Breast epithelium (tissue), 4 donors: Measurements from ENCODE around the gene CPAMD8. TPM values are rescaled to one million over a fixed set of nuclear protein-coding genes. Genes with fewer than 3 reads are reported as not detected.

Experiments
- DNase-seq, 2 donors: peaks; one replicate each; pipeline ENCODE4 v3.0.0-alpha.2; 2019; ENCODE audit warnings: low spot score in 2 of 2
- H3K27ac ChIP-seq, 2 donors: fragments of 200-600 bp; sonication (generic) in 1 of 2; one replicate each; pipeline ENCODE4 v1.5.1; 2016 to 2019; ENCODE audit warnings: mild to moderate bottlenecking in 1 of 2
- H3K27me3 ChIP-seq, 2 donors: fragments of 200-600 bp; sonication (generic) in 1 of 2; one replicate each; pipeline versions ENCODE4 v1.5.1 to v1.6.0; 2017 to 2019; ENCODE audit warnings: control low read depth in 1 of 2, mild to moderate bottlenecking in 1 of 2
- H3K36me3 ChIP-seq: fragments of 200-600 bp; one replicate; pipeline ENCODE4 v1.5.1; 2019
- H3K4me1 ChIP-seq, 2 donors: fragments of 200-600 bp; sonication (generic); one replicate each; pipeline ENCODE4 v1.5.1; 2016 to 2019; ENCODE audit warnings: control low read depth in 1 of 2
- H3K4me3 ChIP-seq, 3 donors: fragments of 200-600 bp; sonication (generic); 1 replicate in 2 of 3; 2 replicates in 1 of 3; pipeline ENCODE4 v1.5.1; 2016 to 2019; ENCODE audit warnings: mild to moderate bottlenecking in 3 of 3, moderate library complexity in 2 of 3
- H3K9me3 ChIP-seq, 2 donors: fragments of 200-600 bp; sonication (generic) in 1 of 2; one replicate each; pipeline ENCODE4 v1.5.1; 2016 to 2019; ENCODE audit warnings: control low read depth in 1 of 2
- CTCF ChIP-seq, 3 donors: fragments of 450-650 bp; IDR thresholded peaks; one replicate each; pipeline ENCODE4 v1.5.1; 2016 to 2017; ENCODE audit warnings: antibody characterized with exemption in 3 of 3, mild to moderate bottlenecking in 3 of 3, moderate library complexity in 3 of 3
- POLR2A ChIP-seq: fragments of 450-650 bp; IDR thresholded peaks from one replicate; pipeline ENCODE4 v1.6.1; 2016; ENCODE audit warnings: antibody characterized with exemption, mild to moderate bottlenecking, moderate library complexity
- POLR2AphosphoS5 ChIP-seq, 3 donors: sonication (generic); formaldehyde crosslinking; IDR thresholded peaks; one replicate each; pipeline ENCODE4 v1.6.1; 2017; ENCODE audit warnings: antibody characterized with exemption in 3 of 3
- intact Hi-C: fragments of 100-400 bp; cut with DNase I; formaldehyde crosslinking; loops from one replicate; pipeline ENCODE4 v1.15.1; 2023; ENCODE audit warnings: low total_unique reads
- total RNA-seq, 3 donors: library from RNA; depleted of rRNA; stranded (reverse); fragments of >200 nt; gene quantifications; one replicate each; pipeline ENCODE4 v1.1.0, GENCODE V29; 2016

Gene CPAMD8
- total RNA-seq, 3 donors from 2014 or later = 9.5 to 24.0 (median 20.2) TPM

DNA sequence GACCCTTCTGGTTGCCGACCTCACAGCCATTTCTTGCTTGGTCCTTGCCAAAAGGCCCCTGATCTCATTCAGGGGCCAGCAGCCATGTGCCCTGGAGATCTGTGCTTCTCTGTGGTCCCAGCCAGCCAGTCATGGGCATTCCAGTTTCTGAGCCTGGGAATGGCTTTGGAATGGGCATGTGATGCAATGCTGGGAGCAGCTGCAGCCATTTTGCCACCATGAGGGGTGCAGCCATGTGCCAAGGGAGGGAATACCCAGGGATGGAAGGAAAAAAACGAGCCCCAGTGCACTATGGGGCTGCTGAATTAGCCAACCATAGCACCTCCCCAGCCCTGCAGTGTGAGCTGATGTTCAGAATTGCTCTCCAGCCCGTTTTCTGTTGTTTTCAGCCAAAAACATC is 111.5 kb downstream of the CPAMD8 start:
- H3K36me3 ChIP-seq = no peaks in the 10 kb centered on the region
- no peaks in the 10 kb centered on the region for H3K4me1 ChIP-seq
- no peak overlapping the region for H3K4me3 ChIP-seq
- H3K9me3 ChIP-seq = peaks cover 31 to 43% of the 10 kb centered on the region in 2 donors
- DNase-seq = no peak
- TF ChIP-seq POLR2AphosphoS5 (IDR thresholded peaks at IDR 0.05) (no peak), POLR2A (no peak), CTCF (IDR thresholded peaks at IDR 0.05) (no peak)
- no peaks in the 10 kb centered on the region for H3K27me3 ChIP-seq
- no peak overlapping the region for H3K27ac ChIP-seq
- intact Hi-C loops = no loop called here

- Histone ChIP-seq H3K36me3 (no peaks in the 10 kb centered on the region), H3K27ac (no peak overlapping the region), H3K4me3 (no peak overlapping the region), H3K9me3 (peaks cover 29 to 38% of the 10 kb centered on the region in 2 donors), H3K4me1 (no peaks in the 10 kb centered on the region), H3K27me3 (no peaks in the 10 kb centered on the region)
- TF ChIP-seq POLR2AphosphoS5 (IDR thresholded peaks at IDR 0.05) (no peak), CTCF (IDR thresholded peaks at IDR 0.05) (no peak)
- no peak for DNase-seq
- intact Hi-C loops = no loop called here
These were observed 112.2 kb downstream of the CPAMD8 start for GRCh38 chr19:16914421-16914820.

DNA sequence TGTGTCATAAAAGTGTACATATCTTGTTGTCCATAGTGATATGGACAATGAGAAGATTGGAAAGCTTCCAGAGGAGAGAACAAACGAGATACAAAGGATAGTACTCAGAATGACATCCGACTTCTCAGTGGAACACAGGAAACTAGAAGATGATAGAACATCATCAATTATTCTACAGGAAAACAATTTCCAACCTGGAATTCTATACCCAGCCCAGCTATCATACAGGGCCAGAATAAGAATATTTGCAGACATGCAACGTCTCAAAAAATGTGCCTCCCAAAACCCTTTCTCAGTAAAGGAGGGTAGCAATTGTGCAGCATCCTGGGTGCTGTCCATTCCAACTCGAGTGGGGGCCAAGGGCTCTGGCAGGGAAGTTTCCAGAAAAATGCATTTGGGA is 113.8 kb downstream of the CPAMD8 start:
- peaks cover 27 to 31% of the 10 kb centered on the region in 2 donors for H3K9me3 ChIP-seq

DNA sequence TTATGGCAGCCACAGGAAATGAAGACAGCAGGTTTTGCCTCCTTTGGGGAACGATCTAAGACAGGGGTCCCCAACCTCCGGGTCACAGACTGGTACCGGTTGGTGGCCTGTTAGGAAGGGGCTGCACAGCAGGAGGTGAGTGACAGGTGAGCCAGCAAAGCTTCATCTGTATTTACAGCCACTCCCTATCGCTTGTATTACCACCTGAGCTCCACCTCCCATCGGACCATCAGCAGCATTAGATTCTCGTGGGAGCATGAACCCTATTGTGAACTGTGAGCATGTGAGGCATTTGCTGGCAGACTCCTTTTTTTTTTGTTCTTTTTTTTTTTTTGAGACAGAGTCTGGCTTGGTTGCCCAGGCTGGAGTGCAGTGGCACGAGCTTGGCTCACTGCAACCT is 115.6 kb downstream of the CPAMD8 start:
- Histone ChIP-seq H3K36me3 (no peaks in the 10 kb centered on the region), H3K27me3 (no peaks in the 10 kb centered on the region), H3K4me3 (no peak overlapping the region), H3K4me1 (no peaks in the 10 kb centered on the region), H3K9me3 (peaks cover 27 to 31% of the 10 kb centered on the region in 2 donors), H3K27ac (no peak overlapping the region)
- TF ChIP-seq POLR2A (no peak), CTCF (IDR thresholded peaks at IDR 0.05) (no peak), POLR2AphosphoS5 (IDR thresholded peaks at IDR 0.05) (no peak)
- no peak for DNase-seq
- intact Hi-C loops = no loop called here

More for the DNA sequence above, 113.8 kb downstream of the CPAMD8 start:
- TF ChIP-seq CTCF (IDR thresholded peaks at IDR 0.05) (no peak), POLR2A (no peak), POLR2AphosphoS5 (IDR thresholded peaks at IDR 0.05) (no peak)
- H3K27me3 ChIP-seq = no peaks in the 10 kb centered on the region
- no peak overlapping the region for H3K27ac ChIP-seq
- H3K4me1 ChIP-seq = no peaks in the 10 kb centered on the region
- intact Hi-C loops = no loop called here
- DNase-seq = no peak
- H3K4me3 ChIP-seq = no peak overlapping the region
- H3K36me3 ChIP-seq = no peaks in the 10 kb centered on the region

DNA sequence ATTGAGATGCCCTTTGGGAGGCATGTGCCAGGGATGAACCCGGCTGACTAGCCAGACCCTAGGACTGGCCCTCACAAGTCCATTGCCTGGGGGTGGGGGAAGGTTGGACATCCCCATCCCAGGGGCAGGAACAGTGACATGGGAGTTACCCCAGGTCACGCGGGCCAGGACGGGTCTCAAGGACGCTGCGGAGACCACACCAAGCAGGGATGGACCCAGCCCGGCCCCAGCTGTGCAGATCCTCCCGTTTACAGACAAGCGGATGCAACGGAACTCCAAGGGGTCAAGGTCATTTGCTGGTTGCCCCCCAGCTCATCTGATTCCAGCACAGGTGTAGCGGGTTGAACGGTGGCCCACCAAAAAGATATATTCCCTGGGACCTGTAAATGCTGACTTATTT is 117.9 kb downstream of the CPAMD8 start:
- H3K4me3 ChIP-seq = no peak overlapping the region
- intact Hi-C loops = no loop called here

More for the DNA sequence above, 117.9 kb downstream of the CPAMD8 start:
- H3K36me3 ChIP-seq = no peaks in the 10 kb centered on the region
- H3K9me3 ChIP-seq = peaks cover 13 to 18% of the 10 kb centered on the region in 2 donors
- no peak overlapping the region for H3K27ac ChIP-seq
- TF ChIP-seq POLR2A = no peak
- TF ChIP-seq CTCF (IDR thresholded peaks at IDR 0.05) = no peak
- TF ChIP-seq POLR2AphosphoS5 (IDR thresholded peaks at IDR 0.05) = no peak
- no peaks in the 10 kb centered on the region for H3K27me3 ChIP-seq
- H3K4me1 ChIP-seq = no peaks in the 10 kb centered on the region
- no peak for DNase-seq
